Measurements from ENCODE around the gene MARCHF11.

The MARCHF11 gene

GRCh38 chr5:16179511-16179935, at the start of gene MARCHF11:
TSS of gene MARCHF11 (minus strand) at chr5:16179791. CDS start at chr5:16179575, 216 bp downstream.
- no peak for DNase-seq (ENCODE audit: low read depth)

DNA sequence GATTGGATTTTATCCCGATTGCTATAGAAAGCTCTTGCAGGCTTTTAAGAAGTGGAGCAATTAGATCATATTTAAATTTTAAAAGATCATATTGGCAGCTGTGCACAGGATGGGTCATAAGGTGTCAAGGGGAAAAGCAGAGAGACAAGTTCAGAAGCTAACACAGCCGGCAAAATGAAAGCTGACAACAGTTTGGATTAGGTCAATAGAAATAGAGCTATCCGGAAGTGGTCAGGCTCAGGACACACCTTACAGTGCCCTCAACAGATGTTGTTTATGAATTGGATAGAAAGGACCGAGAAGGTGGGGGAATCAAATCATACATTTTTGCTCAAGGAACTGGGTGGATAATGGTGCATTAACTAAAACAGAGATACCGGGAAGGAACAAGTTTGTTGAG, 46.3 kb upstream of the MARCHF11 start:
- DNase-seq (ENCODE audit: low read depth), result no peak

- no peak for DNase-seq (ENCODE audit: low read depth)
Observed at GRCh38 chr5:16192311-16192710, 12.7 kb upstream of the MARCHF11 start.

DNA sequence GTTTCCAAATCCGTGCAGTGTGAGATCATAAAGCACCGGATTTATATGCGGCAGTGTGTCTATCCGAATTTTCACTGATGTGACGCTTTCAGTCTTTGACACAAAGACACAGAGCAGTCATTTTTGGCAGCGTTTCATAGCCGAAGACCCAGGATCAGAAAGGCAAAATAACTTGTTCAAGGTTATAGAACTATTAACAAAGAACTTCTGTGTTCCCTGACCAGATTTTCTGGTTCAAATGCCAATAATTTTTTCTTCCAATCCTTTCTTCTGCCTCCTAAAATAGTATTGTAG, 1.1 kb upstream of the MARCHF11 start:
- no peak for DNase-seq (ENCODE audit: low read depth)

GRCh38 chr5:16179936-16180788, 571 bp upstream of the MARCHF11 start:
- no peak for DNase-seq (ENCODE audit: low read depth)

GRCh38 chr5:16178745-16179372, 732 bp downstream of the MARCHF11 start:
- DNase-seq (ENCODE audit: low read depth), result no peak

- DNase-seq (ENCODE audit: low read depth), result no peak
Observed at GRCh38 chr5:16169550-16169949, 10.0 kb downstream of the MARCHF11 start.

DNA sequence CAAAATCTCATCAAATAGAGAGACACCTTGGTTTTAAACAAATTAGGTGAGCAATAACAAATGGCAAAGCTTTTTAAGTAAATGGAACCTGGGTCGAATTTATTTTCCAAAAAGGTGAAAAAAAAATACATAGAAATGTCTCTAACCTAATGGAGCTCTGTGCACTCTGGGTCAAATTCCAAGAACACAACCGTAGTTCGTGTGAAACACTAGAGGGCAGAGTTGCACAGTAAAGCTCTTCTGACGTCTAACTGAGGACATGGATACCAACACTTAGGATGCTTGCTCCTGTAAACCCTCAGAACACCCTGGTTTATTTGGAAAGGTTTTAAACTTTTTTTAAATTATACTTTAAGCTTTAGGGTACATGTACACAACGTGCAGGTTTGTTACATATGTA, 18.9 kb downstream of the MARCHF11 start:
- no peak for DNase-seq (ENCODE audit: low read depth)

DNA sequence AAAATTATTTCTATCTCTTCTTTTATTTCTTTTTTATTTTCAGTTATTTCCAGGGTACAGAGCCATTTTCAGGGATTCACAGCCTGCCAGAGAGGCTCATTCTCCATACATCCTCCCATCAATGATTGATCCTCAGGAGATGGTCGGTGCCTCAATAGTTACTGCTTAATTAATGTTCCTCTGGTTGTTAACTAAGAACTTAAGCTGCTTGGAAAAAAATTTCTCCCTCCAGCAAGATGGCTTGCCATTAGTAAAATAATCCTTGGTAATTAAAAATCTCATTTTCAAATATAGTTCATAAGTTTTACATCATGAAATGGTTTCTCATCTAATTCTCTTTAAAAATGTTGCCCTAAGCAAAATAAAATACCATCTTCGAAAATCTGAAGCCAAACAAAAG, 20.0 kb downstream of the MARCHF11 start:
- no peak for DNase-seq (ENCODE audit: low read depth)

DNA sequence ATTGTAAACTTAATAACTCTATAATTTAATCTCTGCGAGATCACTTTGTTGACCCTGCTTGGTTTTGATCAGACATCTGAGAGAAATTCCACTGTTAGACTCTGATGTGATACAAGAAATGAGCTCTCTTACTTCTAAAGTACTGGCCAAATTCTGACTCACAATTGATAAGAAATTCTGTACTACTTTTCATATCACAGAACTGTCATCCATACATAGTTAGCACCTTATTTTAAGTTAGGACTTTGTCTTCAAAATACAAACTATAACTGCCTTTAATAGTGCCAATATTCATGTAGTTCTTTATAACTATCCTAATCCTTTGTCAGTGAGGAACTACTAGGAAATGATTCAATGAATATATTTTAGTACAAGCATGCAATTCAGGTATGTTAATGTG, 23.4 kb downstream of the MARCHF11 start:
- no peak for DNase-seq (ENCODE audit: low read depth)

GRCh38 chr5:16152601-16153568, 26.7 kb downstream of the MARCHF11 start:
- DNase-seq (ENCODE audit: low read depth), result no peak

- no peak for DNase-seq (ENCODE audit: low read depth)
Observed at GRCh38 chr5:16149621-16150020, 30.0 kb downstream of the MARCHF11 start.

DNA sequence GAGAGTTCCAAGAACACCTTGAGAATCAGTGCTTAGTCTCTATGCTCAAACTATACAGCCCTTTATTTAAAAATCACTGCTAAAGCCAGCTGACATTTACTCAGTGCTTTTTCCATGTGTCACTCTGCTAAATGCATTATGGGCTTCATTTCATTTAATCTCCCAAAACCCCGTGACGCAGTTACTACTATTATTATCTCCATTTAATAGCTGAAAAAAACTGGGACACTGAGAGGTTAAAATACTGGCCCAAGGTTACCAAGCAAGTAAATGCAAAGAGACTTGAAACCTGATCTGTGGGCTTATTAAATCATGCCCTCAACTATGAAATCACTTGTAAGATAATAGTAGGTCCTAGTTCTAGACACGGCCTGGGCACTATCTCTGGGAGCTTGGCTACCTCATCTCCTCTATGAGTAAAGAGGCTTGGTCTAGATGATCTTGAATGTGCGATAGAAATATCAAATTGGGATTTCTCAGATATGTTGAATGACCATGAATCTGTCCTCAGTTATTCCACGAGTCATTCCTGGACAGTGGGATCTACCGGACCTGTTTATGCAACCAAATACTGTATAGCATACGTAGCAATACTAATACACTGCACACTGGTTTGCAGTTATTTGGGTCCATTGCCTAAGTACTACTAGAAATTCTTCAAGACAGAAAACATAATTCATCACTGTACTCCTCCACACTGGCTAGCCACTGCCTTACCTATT, 32.3 kb downstream of the MARCHF11 start:
- no peak for DNase-seq (ENCODE audit: low read depth)

GRCh38 chr5:16144416-16144815, 35.2 kb downstream of the MARCHF11 start:
- DNase-seq (ENCODE audit: low read depth), result no peak

DNA sequence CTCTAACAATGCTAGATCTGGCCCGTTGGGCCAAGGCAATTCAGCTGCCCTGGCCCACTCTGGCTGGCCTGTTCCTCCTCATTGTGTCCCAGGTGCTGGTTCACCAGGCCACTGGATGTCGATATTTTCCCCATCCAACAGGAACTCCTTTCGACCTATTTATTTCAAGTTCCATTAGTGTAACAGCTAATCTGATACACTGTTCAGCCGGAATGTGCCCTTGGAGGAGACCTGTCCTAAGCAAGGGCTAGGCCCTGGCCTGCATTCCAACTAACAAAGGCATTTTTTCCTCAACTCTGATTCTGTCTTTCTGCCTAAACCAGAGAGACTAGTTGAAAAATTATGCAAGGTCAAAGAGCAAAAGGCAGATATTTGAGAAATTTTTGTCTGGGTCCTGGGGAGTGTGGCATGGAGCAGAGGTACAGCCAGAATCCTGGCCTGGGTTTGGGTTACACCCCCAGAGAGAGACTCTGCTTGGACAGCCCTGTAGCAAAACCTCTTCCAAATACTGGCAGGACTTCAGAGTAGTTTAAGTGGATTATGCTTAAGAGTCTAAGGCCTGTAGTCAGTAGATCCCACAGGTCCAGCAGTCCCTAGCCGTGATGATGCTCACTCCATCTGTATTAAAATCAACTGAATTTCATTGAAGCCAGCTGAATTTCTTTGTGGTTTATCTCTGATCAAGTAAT, 36.1 kb downstream of the MARCHF11 start:
- DNase-seq (ENCODE audit: low read depth), result no peak

DNA sequence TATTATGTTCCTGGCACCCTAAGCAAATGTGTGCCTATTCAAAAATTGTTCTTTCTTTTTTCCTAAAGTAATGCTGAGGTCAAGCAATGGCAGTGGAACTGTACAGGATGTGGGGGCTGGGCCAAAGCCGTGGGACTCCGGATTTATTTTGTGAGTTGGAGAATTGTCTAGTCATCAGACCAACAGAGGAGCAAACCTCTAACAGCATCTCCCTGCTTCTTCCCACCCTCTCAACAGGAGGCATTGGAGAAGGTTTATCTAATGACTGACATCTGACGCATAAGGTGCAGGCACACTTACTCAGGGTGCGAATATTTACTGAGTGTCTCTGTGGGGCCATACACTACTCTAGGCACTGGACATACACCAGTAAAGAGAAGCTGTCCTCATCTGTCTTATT, 38.6 kb downstream of the MARCHF11 start:
- DNase-seq (ENCODE audit: low read depth), result no peak

GRCh38 chr5:16140417-16140816, 39.2 kb downstream of the MARCHF11 start:
- DNase-seq (ENCODE audit: low read depth), result no peak

DNA sequence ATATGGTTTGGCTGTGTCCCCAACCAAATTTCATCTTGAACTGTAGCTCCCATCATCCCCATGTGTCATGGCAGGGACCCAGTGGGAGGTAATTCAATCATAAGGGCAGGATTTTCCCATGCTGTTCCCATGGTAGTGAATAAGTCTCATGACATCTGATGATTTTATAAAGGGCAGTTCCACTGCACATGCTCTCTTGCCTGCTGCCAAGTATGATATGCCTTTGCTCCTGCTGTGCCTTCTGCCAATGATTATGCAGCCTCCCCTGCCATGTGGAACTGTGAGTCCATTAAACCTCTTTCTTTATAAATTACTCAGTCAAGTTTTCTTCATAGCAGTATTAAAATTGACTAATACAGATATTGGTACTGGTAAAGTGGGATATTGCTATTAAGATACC, 42.4 kb downstream of the MARCHF11 start:
- DNase-seq (ENCODE audit: low read depth), result no peak

DNA sequence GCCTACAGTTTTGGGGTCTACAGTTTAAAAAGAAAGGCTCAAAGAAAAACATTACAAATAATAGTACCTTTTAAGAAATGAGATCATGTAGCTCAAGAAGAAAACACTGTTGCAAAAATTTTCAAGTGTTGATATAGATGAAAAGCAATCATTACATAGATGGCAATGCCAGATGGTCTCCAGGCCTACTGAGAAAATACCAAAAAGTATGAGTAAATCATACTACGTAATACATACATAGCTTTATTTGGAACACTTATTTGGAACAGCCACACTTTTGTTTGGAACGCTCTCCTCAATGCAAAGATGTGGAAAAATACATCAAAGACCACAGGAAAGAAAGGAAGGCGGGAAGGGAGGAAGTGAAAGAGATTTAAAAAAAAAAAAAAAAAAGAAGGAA, 44.1 kb downstream of the MARCHF11 start:
- DNase-seq (ENCODE audit: low read depth), result no peak

GRCh38 chr5:16135003-16135402, 44.6 kb downstream of the MARCHF11 start:
- DNase-seq (ENCODE audit: low read depth), result no peak

- DNase-seq (ENCODE audit: low read depth), result no peak
Observed at GRCh38 chr5:16134204-16134603, 45.4 kb downstream of the MARCHF11 start.

All from stimulated activated CD8-positive, alpha-beta memory T cell treated with anti-CD3 and anti-CD28 coated beads, Interleukin-7, amount 100 ng/mL, for 24 hours (primary cell).